Esophagus (tissue), 2 donors: ENCODE data around the gene CCDC192. TPM values are rescaled to one million over a fixed set of nuclear protein-coding genes. Genes with fewer than 3 reads are reported as not detected.

Experiments
- H3K27ac ChIP-seq, 2 donors: one replicate each; pipeline ENCODE4 v1.5.1; 2013; ENCODE audit warnings: low read depth in 2 of 2, mild to moderate bottlenecking in 2 of 2, inconsistent platforms in 1 of 2, low read length in 1 of 2, moderate library complexity in 1 of 2
- H3K27me3 ChIP-seq, 2 donors: one replicate each; pipeline ENCODE4 v1.6.1; 2013; ENCODE audit warnings: low read length in 2 of 2, control low read depth in 1 of 2, mild to moderate bottlenecking in 1 of 2; ENCODE audit not compliant: insufficient read depth in 2 of 2, control insufficient read depth in 1 of 2
- H3K36me3 ChIP-seq, 2 donors: one replicate each; pipeline ENCODE4 v1.6.1; 2013; ENCODE audit warnings: low read length in 1 of 2; ENCODE audit not compliant: control insufficient read depth in 2 of 2, insufficient read depth in 2 of 2
- H3K4me1 ChIP-seq, 2 donors: one replicate each; pipeline ENCODE4 v1.6.1; 2013; ENCODE audit warnings: low read length in 1 of 2; ENCODE audit not compliant: control insufficient read depth in 2 of 2, insufficient read depth in 2 of 2
- H3K4me3 ChIP-seq, 2 donors: one replicate each; pipeline ENCODE4 v1.5.1; 2013; ENCODE audit warnings: low read length in 2 of 2, mild to moderate bottlenecking in 2 of 2, low read depth in 1 of 2, moderate library complexity in 1 of 2
- H3K9me3 ChIP-seq, 2 donors: one replicate each; pipeline ENCODE4 v1.6.1; 2013; ENCODE audit warnings: mild to moderate bottlenecking in 2 of 2, low read depth in 1 of 2, low read length in 1 of 2, moderate library complexity in 1 of 2; ENCODE audit not compliant: control insufficient read depth in 2 of 2, insufficient read depth in 1 of 2
- WGBS, 2 donors: extraction: QIAGEN DNeasy Blood & Tissue Kit; methylation state at CpG; one replicate each; pipeline ENCODE4 v1.1.7; 2013; 5-methylcytosine and 5-hydroxymethylcytosine counted together
- polyA plus RNA-seq, 2 donors: library from polyadenylated mRNA; stranded (reverse); fragments of 200-250 nt; gene quantifications; one replicate each; pipeline ENCODE4 v1.2.3, GENCODE V29; 2013
- donor health status: healthy with polysubstance abuse.
- donor health status: Bipolar disorder and iron deficiency.

Gene CCDC192
- polyA plus RNA-seq, 2 donors: not detected

DNA sequence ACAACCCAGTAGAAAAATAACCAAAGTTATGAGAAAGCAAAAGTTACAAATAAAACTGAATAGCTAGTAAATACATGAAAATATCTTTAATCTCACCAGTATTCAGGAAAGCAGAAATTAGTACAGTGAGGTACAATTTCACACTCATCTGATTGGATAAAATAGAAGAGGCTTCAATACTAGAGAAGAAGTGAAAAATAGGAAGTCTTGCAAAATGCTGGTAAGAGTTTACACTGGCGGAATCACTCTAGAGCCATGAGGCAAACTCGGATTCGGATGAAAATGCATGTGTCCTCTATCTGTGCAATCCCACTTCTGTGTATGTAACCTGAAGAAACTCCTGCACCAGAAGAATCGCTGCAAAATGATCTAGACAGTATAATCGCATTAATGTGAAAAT, 128.9 kb downstream of the CCDC192 start:
- WGBS, 2 donors: 93 to 94% methylated on average over 5 of the region's 5 CpGs
- Histone ChIP-seq H3K4me1 (no peaks in the 10 kb centered on the region), H3K9me3 (no peaks in the 10 kb centered on the region), H3K27ac (no peak overlapping the region), H3K27me3 (no peaks in the 10 kb centered on the region), H3K4me3 (no peak overlapping the region), H3K36me3 (no peaks in the 10 kb centered on the region)

DNA sequence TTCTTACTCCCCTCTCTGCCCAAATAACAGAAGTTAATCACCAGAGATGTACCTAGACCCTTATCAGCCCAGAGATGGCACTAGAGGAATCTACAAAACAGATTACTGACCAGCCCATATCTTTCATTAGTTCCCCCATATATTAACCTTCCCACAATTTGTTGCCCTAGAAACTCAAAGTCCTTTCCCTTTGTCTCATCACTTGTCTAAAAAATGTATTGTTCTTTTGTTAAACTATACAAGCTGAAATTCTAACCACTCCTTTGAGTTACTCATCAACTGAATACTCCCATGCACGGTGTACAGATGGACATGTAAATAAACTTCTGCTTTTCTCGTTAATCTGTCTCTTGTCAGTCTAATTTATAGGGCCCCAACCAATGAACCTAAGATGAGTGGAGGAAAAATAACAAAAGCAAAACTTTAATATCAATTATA, 130.9 kb downstream of the CCDC192 start:
- no peaks in the 10 kb centered on the region for H3K27me3 ChIP-seq
- H3K4me3 ChIP-seq: no peak overlapping the region
- no peaks in the 10 kb centered on the region for H3K9me3 ChIP-seq
- H3K36me3 ChIP-seq: no peaks in the 10 kb centered on the region
- H3K27ac ChIP-seq: no peak overlapping the region
- no peaks in the 10 kb centered on the region for H3K4me1 ChIP-seq
- 28 to 31% methylated on average over 2 of the region's 2 CpGs for WGBS, 2 donors

- 50 to 69% methylated on average over 5 of the region's 5 CpGs for WGBS, 2 donors
- Histone ChIP-seq H3K4me3 (no peak overlapping the region), H3K9me3 (no peaks in the 10 kb centered on the region), H3K4me1 (no peaks in the 10 kb centered on the region), H3K27ac (no peak overlapping the region), H3K27me3 (no peaks in the 10 kb centered on the region), H3K36me3 (no peaks in the 10 kb centered on the region)
Observed at GRCh38 chr5:127834554-127834953, 131.4 kb downstream of the CCDC192 start.

GRCh38 chr5:127838661-127839060, 135.5 kb downstream of the CCDC192 start:
- no peaks in the 10 kb centered on the region for H3K4me1 ChIP-seq
- H3K9me3 ChIP-seq: no peaks in the 10 kb centered on the region
- H3K4me3 ChIP-seq: no peak overlapping the region
- no peaks in the 10 kb centered on the region for H3K36me3 ChIP-seq
- WGBS, 2 donors: 56 to 78% methylated on average over 3 of the region's 3 CpGs
- no peak overlapping the region for H3K27ac ChIP-seq
- H3K27me3 ChIP-seq: no peaks in the 10 kb centered on the region

DNA sequence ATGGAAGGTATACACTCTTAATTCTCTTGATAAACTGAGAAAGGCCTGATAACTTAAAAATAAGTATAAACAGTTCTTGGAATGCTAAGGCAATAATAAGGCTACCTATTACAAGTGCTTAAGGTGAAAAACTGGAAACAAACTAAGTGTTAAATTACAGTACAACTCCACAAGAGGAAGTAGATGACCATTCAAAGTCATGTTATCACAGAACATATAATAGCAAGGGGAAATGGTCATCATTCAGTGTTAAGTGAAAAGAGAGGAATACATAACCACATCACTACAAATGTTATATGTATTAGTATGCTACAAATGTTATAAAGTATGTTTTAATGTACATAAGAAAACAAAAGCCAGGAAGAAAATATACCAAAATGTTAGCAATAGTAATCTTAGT, 135.9 kb downstream of the CCDC192 start:
- no peaks in the 10 kb centered on the region for H3K27me3 ChIP-seq
- H3K4me1 ChIP-seq: no peaks in the 10 kb centered on the region
- no peak overlapping the region for H3K27ac ChIP-seq
- no peaks in the 10 kb centered on the region for H3K36me3 ChIP-seq
- no peak overlapping the region for H3K4me3 ChIP-seq
- H3K9me3 ChIP-seq: no peaks in the 10 kb centered on the region

GRCh38 chr5:127839496-127840197, 136.5 kb downstream of the CCDC192 start:
- no peaks in the 10 kb centered on the region for H3K4me1 ChIP-seq
- H3K36me3 ChIP-seq: no peaks in the 10 kb centered on the region
- no peak overlapping the region for H3K27ac ChIP-seq
- no peaks in the 10 kb centered on the region for H3K27me3 ChIP-seq
- no peak overlapping the region for H3K4me3 ChIP-seq
- H3K9me3 ChIP-seq: no peaks in the 10 kb centered on the region
- WGBS, 2 donors: 81 to 84% methylated on average over 2 of the region's 2 CpGs

DNA sequence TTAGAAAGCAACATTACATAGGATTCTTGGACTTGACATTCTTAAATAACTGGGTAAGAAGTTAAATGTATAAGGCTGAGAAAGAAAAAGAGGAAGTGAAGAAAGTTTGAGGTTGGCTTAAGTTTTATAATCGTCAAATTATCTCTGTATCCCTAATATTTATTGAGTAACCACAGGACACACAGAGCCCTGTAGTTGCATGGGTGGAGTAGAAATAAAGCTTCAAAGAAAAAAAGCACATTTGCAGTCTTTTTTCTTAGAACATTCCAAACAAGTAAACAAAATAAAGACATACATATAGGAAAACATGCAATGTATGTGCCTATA, 137.0 kb downstream of the CCDC192 start:
- Histone ChIP-seq H3K27me3 (no peaks in the 10 kb centered on the region), H3K9me3 (no peaks in the 10 kb centered on the region), H3K36me3 (no peaks in the 10 kb centered on the region), H3K4me1 (no peaks in the 10 kb centered on the region), H3K4me3 (no peak overlapping the region), H3K27ac (no peak overlapping the region)
- WGBS, 2 donors: 45 to 46% methylated on average over 1 of the region's 1 CpG

- no peaks in the 10 kb centered on the region for H3K9me3 ChIP-seq
- H3K4me3 ChIP-seq: no peak overlapping the region
- H3K36me3 ChIP-seq: no peaks in the 10 kb centered on the region
- no peak overlapping the region for H3K27ac ChIP-seq
- H3K27me3 ChIP-seq: no peaks in the 10 kb centered on the region
- no peaks in the 10 kb centered on the region for H3K4me1 ChIP-seq
Observed at GRCh38 chr5:127840809-127841208, 137.6 kb downstream of the CCDC192 start.

GRCh38 chr5:127844581-127845021, 141.4 kb downstream of the CCDC192 start:
- H3K27me3 ChIP-seq: no peaks in the 10 kb centered on the region
- H3K27ac ChIP-seq: no peak overlapping the region
- H3K9me3 ChIP-seq: no peaks in the 10 kb centered on the region
- H3K36me3 ChIP-seq: no peaks in the 10 kb centered on the region
- H3K4me3 ChIP-seq: no peak overlapping the region
- no peaks in the 10 kb centered on the region for H3K4me1 ChIP-seq
- 55 to 64% methylated on average over 7 of the region's 7 CpGs for WGBS, 2 donors

DNA sequence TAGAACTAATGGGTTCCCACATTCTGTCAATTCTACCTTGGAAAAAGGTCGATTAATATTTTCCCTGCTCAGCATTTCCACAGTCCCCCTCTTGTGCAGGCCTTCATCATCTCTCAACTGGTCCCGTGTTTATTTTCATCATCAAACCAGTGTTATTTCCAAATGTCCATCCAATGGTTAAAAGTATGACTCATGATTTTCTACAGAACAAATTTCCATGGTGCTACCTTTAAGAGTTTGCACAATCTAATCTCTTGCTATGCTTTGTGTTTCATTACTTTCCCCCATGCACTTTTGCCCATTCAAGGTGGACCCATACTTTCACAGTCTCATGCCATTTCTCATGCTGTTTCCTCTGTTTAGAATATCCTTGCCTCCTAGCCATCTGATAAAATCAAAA, 143.7 kb downstream of the CCDC192 start:
- H3K27ac ChIP-seq: no peak overlapping the region
- WGBS, 2 donors: 91 to 93% methylated on average over 2 of the region's 2 CpGs
- no peaks in the 10 kb centered on the region for H3K4me1 ChIP-seq
- H3K36me3 ChIP-seq: no peaks in the 10 kb centered on the region
- H3K27me3 ChIP-seq: no peaks in the 10 kb centered on the region
- no peaks in the 10 kb centered on the region for H3K9me3 ChIP-seq
- no peak overlapping the region for H3K4me3 ChIP-seq
